NOMO-1 treated with DMSO at 0.1 percent for 48 hours (cell line): Measurements from ENCODE around the gene MKNK1.

ENCODE experiments used
- DNase-seq: peaks from one replicate; lab custom pipeline; 2025; ENCODE audit not compliant: unreplicated experiment; lab: John Stamatoyannopoulos, UW

MKNK1 gene

DNA sequence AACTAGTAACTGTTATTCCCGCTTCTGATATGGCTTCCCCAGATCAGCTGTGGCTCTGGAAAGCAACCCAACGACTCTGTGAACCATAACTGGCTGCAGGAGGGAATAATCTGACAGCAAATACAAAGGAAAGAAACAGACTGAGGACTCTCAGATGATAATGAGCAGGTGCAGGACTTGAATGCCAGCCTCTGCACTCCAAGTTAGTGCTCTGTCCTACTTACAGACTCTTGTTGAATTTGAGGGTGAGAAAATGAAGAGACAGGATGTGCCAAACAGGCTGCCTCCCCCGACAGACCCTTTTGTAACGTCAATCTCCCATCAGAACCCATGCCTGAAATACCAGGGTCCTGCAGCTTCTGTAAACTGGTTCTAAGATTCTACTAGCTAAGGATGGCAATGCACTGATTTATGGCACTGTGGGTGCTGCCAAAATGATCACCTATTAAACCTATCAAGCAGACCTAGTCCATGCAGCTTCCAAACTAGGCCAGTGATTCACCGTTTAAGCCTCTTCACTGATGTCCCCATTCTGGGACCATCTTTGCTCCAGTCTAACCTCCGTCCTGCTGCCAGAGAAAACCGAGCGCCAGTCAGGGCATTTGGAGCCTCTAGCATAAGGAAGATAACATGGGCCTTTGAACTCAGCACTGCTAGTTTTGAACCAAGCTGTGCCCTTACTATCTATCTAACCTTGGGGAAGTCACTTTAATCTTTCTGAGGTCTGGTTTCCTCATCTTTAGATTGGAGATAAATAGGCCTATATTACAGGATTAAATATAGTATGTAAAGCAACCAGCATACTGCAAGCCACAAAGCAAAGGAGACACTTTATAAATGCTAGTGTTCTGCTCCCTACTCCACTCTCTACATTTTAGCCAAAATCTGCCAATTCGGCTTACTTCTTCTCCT is 4.8 kb downstream of the MKNK1 start:
- no peak for DNase-seq

DNA sequence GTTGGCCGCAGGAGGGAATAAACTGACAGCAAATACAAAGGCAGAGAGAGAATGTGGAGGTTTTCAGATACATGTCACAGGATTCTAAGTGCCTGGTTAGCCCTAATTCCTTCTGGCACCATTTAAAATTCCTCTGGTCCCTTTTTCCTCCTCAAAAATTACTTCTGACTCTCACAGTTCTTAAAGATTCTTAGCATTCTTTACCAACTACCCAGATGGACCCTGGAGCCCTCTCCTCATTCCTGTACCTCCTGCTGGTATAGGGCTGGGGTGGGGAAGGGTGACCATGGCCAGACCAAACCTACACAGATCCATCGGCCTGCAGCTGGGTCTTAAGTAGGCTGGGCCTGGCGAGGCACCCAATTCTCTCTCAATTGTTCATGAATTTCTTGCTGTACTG is 7.2 kb downstream of the MKNK1 start:
- DNase-seq = no peak

DNA sequence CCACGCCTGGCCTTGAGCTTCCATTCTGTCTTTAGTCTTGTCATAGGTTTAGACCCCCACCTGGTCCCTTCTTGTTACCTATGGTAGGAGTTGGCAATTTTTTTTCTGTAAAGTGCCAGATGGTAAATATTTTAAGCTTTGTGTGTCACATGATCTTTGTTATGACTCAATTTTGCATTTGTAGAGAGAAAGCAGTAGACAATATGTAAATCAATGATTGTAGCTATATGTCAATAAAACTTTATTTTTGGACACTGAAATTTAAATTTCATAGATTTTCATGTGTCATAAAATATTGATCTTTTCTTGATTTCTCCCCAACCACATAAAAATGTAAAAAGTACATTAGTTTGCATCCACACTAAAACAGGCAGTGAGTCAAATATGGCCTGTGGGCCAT is 8.0 kb downstream of the MKNK1 start:
- DNase-seq = no peak

DNA sequence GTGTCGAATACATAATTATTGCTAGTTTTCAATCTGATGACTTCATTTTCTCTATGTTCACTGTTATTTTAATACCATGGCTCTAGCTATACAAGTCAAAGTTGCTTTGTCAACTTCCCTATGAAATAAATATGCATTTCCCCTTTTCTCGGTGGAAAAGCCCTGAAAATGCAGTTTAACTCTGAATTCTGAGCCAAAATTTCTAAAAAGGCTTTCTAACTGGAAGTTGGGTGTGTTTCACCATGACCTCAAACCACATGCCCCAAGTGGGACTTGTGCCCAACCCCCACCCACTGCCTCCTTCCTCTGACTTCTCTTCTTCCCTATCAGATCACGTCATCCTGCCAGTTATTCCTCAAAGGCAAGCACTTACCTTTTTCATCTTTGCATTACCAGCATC is 8.9 kb downstream of the MKNK1 start:
- DNase-seq = peak; percentile 80

DNA sequence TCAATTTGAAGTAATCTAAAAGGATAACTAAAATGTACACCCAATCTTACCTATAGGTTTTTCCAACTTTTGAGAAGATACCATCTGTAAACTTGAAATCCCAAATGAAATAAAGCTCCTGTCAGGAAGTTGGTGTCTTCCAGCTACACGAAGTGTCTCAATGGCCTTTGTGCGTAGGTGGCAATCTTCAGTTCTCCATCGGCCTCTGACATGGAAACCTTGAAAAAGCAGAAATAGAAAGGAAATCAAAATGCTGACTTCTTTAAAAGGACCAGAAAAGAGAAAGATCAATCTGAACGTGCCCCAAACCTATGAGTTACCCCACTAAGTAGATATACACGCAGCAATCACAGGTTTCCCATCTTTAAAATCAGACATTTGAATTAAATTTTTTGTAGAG is 10.0 kb downstream of the MKNK1 start:
- DNase-seq = peak; percentile 17

DNA sequence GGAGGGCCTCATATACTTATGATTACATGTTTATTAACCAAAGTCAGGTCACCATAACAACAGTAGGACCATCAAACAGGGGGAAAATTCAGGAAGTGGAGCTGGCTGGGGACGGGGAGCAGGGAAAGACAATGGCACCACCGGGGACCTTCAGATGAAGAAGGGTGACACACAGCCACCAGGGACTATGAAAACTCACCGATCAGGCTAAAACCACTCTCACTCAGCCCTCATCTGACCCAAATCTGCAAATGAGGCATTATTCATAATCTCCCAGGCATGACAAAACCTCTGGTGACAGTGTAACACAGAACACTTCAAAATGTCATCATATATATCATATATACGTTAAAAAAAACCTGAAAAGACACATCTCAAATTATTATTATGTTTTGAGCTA is 11.2 kb downstream of the MKNK1 start:
- no peak for DNase-seq

DNA sequence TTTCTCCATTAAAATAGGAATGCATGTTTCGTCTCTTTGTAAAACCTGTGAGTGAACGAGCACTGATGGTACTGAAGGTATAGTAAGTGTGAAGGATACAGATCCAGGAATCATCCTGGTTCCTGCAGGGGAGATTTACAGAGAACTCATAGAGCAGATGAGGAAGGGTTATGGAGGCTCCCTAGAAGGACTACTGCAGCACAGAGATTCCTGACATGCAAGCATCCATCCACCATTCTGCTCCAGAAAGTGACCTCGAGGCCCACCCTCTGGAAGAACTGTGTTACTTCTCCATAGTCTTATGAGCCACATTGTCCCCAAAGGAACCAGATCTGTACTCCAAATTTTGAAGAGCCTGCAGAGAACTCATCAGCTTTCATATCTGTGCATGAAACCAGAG is 14.5 kb downstream of the MKNK1 start:
- no peak for DNase-seq

DNA sequence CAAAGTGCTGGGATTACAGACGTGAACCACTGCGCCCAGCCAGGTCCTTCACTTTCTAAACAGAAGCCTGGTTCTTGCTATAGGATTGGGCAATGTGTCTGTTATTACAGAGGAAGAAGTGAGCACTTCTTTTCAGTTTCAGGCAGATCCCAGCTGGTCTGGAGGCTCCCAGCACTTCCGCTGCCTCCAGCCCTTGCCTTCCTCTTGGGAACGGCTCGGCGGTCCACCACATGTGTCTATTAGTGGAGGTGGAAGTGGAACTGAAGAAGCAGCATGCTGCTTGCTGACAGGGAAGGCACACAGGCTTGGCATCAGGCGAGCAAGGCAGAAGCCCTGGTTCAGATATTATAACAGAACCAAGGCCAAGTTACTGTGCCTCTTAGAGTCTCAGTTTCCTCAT is 17.0 kb downstream of the MKNK1 start:
- peak; percentile 91 for DNase-seq

DNA sequence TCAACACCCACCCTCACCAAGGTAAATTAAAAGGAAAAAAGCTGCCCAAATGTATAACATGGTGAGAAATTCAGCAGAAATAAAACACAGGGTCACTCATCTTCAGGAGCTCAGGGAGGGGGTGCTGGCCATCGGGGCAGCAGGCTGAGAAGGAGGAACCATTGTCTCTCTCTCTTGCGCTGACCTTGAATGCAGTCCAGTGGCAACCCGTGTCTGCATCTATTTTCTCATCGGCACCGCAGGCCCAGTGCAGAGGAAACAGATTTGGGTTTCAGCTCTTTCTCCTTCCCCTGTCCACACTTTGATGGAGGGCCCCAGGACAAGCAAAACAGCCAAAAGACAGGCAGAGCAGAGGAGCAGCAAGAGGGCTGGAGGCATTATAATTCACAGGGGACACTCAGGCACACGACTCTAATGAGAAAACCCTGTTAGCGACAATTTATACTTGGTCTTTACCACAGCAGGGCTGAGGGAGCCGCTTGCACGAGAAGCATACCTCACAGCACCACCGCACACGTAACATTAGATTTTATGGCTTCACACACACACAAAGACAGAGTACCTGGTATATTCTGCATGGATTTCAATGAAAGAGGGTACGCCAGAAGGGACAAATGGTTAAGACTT is 18.6 kb downstream of the MKNK1 start:
- no peak for DNase-seq

DNA sequence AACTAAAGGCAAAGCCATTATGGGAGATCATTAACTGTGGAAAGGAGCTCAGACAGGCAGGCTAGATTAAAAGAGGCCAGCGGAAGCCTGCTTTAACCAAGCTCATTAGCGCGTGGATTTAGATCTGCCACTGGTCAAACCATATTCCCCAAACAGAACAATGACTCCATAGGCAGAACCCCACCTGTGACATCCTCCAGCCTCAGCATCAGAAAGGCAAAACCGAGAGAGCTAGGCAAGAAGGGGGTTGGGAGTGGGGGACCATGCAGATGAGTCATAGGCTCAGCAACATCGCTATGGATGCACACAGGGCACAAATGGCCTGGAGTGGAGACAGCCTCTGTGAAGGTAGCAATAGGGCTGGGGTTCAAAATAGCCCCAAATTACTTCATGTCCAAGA is 20.6 kb downstream of the MKNK1 start:
- DNase-seq = no peak

DNA sequence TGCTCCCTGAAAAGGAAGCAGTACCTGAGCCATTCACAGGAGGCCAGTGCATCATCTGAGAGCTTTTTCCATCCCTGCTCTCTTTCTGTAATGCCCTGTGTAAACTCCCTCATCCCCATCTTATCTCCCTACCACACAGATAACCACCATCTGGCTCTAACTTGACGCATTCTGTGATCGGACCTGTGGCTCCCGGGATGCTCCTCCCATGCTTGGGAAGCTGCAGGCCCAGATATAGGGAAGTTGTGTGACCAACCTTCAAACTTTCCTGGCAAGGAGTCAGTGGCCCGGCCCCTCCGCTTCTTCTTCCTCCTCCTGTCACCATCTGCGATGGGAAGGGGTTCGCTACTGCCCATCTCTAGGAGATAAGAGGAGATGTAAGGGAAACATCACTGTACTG is 21.1 kb downstream of the MKNK1 start:
- no peak for DNase-seq

DNA sequence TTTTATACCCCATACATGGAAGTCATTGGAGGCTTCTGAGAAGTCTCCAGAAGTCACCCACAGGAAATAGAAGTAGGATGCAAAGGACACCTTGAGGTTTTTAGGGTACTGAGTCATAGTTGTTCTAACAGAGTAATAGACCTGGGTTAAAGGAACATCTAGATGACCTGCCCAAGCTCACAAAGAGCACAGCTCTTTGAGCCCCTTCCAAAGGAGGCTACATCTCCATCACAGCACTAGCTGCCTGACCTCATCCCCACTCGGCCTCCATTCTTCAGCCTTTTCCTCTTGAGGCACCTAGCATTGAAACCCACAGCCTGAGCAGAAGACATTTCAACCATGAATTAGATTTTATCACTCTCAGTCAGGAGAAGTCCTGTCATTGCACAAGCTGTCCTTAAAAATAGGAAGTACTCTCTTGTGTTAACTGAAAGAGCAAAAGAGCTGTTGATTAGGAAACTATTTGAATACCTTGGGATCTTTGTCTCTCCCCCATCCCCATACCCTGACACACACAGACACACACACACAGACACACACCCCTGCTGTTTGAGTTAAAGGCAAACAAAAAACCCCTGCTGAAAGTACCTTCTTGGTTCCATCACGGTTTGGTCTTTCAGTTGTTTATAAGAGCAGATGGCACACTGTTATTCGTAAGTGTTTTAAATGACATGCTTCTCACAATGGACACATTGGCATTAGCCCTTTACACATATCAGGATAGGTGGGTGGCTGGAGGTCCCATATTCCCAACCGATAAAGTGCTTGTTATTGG is 22.2 kb downstream of the MKNK1 start:
- peak; percentile 96 for DNase-seq

DNA sequence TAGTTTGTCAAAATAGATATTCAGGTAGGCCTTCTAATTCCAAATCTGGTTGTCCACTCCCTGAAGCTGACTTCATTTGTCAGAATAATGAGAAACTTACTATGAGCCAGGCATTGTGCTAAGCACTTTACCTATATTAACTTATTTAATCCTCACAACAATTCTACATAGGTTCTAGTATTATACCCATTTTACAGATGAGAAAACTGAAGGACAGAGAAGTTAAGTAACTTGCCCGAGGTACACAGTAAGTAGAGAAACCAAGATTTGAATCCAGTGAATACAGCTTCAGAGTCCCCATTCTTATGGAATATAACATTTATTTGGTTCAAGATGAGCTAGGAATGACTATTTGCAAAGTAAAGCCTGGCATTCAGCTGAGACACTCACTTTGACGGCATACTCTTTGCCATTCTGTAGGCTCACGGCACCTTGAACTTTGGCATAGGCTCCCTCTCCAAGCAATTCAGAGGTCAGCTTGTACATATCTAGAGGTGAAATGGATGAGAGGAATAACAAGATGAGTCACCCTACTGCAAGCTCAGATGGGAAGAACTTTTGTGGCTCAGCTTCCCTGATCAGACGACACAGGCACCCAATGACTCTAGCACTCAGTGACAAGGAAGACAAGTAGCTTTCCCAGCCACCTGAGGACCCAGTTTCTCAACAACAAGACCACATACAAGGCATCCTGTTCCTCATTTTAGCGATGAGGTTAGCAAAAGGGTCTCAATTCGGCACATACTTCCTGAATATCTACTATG is 23.7 kb downstream of the MKNK1 start:
- DNase-seq = peak; percentile 86

DNA sequence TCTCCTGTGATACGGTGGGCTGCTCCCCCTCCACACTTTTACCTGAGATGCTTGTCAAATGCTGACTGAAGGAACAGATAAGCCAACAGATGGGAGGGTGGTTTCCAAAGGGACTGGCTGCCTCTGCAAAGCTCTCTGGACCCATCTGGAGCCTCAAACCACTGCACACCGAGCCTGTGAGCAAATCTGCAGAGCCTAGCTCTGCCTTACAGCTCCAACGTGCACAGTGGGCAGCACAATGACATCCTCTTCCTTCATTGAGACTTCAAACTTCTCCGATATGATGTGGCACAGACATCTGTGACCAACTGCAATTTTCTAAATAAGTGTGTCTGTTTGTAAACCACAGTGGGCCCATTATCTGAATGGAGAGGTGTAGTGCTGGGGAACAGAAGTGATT is 26.4 kb downstream of the MKNK1 start:
- DNase-seq = no peak

DNA sequence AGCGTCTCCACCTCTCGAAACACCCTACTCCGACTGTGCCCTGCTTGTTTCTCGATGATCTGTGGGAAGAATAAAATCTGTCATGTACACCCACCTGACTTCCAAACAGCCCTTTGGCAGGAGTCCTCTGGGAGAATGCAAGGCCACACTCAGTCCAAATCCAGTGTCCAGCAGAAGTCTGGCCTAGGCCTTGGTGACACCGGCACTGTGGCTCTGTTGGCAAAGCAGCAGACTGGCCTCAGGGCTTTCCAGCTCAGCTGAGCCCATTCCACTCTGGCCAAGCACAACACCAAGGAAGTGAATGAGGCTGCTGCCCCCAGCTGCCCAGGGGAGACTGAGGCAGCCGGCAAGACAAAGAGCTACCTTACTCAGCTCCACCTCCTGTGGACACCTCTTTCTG is 27.5 kb downstream of the MKNK1 start:
- DNase-seq = no peak

DNA sequence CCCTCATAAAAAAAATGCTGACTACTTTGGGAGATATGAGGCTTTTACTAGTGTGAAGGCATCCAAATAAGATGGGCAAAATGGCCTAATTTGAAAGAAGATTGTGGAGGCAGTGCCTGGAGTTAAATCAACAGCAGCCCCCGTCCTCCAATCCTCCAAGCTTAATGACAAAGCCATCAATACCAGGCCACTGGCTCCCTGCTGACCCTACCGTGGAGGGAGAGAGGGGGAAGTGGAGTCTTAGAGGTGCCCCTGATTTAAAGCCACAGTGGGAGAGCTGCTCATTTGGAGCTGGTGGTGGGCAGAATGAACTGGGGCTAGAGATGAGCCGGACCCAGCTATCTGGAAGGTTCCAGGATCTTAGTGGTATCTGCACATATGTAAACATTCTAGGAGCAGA is 28.3 kb downstream of the MKNK1 start:
- DNase-seq = no peak

DNA sequence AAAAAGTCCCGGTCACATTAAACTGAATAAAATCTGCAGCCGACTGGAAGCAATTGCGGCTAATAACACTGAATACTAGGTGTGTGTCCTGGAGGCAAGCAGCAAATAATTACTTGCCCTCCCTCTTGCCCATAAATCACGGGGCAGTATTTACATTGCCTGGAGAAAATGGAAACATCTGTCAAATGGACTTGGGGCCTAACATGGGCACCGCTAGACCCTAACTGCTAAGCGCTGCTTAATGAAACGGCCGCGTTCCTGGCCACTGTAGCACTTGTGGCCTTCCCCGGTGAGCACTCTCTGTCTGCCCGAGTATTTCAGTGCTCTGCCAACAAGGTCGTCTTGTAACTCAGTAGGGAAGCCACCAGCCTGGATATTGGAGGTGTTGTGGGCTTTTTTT is 28.8 kb downstream of the MKNK1 start:
- DNase-seq = no peak

DNA sequence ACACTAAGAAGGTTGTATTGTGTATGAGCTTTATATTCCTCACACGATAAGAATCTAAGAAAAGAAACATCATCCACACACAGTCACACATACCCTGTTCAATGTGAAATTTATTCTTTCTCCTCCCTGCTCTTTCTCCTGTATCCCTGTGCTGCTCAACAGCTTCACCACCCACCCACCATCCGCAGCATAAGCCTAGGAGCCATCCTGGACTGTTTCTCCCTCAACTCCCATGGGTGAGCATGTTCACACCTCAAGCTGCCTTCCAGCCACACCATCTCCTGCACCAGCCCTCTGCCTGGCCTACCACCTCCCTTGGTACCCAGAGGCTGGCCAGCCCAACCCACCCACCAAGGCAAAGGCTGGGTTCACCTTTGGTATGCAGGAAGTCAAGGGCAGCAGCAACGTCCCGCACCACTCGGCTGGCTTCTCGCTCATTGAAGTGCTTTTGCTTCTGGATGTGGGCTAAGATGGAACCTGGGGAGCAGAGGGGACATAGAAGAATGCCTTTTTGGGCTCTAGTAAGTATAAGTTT is 32.3 kb downstream of the MKNK1 start:
- DNase-seq = no peak

DNA sequence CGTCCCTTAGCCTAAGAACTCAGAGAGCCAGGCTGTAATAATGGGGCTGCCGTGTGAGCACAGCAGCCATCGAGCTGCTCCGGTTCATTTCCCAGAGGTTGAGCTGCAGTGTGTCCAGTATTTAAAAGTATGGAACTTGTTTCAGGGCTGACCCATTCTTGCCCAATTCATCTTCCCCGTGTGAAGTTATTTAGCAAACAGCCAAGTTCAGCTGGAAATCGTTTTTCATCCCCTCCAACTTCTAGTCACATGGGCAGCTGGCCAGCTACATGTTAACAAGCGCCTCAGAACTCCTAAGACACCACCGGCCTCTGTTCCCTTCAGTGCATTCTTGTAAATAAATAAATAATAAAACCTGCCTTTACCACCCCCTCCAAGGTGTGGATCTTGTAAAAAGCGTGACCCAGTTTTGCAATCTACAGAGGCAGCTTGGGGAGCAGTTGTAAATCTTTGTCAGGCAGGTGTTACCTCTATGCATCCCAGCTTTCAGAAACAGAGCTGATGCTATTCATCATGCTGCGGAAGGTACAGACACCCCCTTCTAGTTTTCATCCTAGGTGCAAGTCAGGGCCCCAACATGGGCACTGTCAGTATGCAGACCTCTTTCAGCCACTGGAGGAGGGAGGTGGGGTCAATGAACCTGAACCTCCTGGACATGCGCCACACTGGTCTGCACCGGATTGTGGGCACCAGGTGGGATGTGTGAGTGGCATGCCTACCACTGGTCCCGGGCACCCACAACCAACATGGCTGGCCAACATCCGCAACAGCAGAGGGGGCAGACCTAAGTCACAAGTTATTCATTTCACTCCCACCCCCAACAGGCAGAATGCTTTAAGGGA is 34.0 kb downstream of the MKNK1 start:
- DNase-seq = no peak

DNA sequence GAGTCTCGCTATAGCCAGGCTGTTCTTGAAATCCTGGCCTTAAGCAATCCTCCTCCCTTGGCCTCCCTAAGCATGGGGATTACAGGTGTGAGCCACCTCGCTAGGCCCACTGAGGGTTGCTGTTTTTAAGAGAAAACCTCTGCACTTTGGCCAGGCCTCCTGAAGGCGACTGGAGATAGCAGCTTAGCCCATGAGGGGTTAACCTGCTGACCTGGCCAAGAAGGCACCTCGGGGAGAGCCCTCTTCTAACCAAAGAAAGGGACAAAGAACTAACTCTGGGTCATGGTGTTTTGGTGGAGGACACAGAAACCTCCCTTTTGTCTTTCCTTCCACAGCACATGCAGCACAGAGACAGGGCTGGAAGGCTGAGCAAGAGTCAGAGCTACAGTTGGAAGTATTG is 35.0 kb downstream of the MKNK1 start:
- DNase-seq = no peak
